ENCODE results near the gene GLIPR1L1.

GLIPR1L1 gene

DNA sequence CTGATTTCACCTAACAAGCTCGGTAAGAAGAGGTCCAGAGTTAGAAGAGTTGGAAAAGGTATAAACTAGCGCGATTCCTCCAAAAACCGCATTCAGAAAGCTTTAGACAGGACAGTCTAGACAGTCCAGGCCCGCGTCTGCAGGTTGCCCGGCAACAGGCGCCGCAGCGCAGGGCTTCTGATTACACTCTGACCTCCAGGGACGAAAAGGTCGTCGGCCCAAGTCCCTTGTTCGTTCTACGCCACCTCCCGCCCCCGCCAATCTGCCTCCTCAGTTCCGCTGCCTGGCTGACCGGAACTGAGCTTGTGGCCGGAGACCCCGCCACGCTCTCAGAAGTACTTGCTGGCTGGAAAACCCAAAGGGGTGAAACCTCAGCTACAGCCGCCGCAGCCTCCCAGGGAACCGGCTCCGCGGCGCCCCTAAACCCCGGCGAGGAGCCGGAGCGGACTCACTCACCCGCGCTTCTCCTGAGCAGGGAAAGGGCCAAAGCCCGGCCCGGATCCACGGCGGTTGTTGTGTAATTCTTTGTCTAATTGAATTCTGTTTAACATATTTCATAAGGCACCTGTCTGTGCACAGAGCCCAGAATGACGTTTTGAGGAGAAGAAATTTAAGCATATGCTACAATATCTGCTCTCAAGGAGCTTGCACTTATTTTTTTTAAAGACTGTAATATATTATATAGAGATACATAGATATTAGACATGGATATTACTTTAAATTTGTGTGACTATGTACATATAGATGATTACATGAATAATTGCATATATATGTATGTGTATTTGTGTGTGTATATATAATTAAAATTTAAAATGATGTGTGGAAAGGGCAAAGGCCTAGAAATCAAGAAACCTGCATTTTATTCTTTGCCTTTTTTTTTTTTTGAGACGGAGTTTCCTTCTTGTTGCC is 4.3 kb upstream of the GLIPR1L1 start, which contains the start of gene CAPS2 (continued):
- TF ChIP-seq ZNF394 (tag by site-specific recombination; IDR thresholded peaks at IDR 0.05; ENCODE audit: borderline replicate concordance) (peak; percentile 71), ZSCAN30 (tag by site-specific recombination; IDR thresholded peaks at IDR 0.05) (peak; percentile 74), BCL11B (tag by site-specific recombination; IDR thresholded peaks at IDR 0.05; ENCODE audit: low read depth) (peak; percentile 94), GLIS2 (tag by site-specific recombination; IDR thresholded peaks at IDR 0.05) (peak; percentile 88), ZNF2 (tag by site-specific recombination; IDR thresholded peaks at IDR 0.05) (peak; percentile 83), IKZF3 (tag by site-specific recombination; IDR thresholded peaks at IDR 0.05) (peak; percentile 14; the same call in 1 of the 2 replicates), INSM2 (tag by site-specific recombination; IDR thresholded peaks at IDR 0.05) (peak; percentile 48; the same call in 1 of the 2 replicates), ZNF501 (tag by site-specific recombination; IDR thresholded peaks at IDR 0.05) (peak; percentile 64; the same call in 1 of the 2 replicates), ZBTB7A (tag by site-specific recombination; IDR thresholded peaks at IDR 0.05; ENCODE audit: low read depth) (no peak), ZNF202 (tag by site-specific recombination; IDR thresholded peaks at IDR 0.05; ENCODE audit: borderline replicate concordance) (no peak), TSHZ1 (tag by site-specific recombination; IDR thresholded peaks at IDR 0.05; ENCODE audit: borderline replicate concordance) (no peak), ZNF518A (tag by site-specific recombination; conservative IDR thresholded peaks at IDR 0.05; ENCODE audit: low read depth) (peak; percentile 53; the same call in 1 of the 2 replicates), YY1 (tag by site-specific recombination; IDR thresholded peaks at IDR 0.05) (peak; percentile 61; the same call in 1 of the 2 replicates), ZNF558 (tag by site-specific recombination; IDR thresholded peaks at IDR 0.05) (peak; percentile 40; the same call in 1 of the 2 replicates), ZFHX2 (tag by site-specific recombination; conservative IDR thresholded peaks at IDR 0.05) (0 out of 2 replicates have a peak, but pooled peaks have one; percentile 15), ZNF391 (tag by site-specific recombination; IDR thresholded peaks at IDR 0.05; ENCODE audit: borderline replicate concordance, low read depth) (0 out of 2 replicates have a peak, but pooled peaks have one; percentile 36), ZIC2 (tag by site-specific recombination; IDR thresholded peaks at IDR 0.05) (0 out of 2 replicates have a peak, but pooled peaks have one; percentile 22), ZBTB44 (tag by site-specific recombination; IDR thresholded peaks at IDR 0.05) (peak; percentile 45; the same call in 1 of the 2 replicates), GLIS1 (tag by site-specific recombination; IDR thresholded peaks at IDR 0.05) (peak; percentile 60; the same call in 1 of the 2 replicates), ZNF654 (tag by site-specific recombination; IDR thresholded peaks at IDR 0.05; ENCODE audit: low read depth) (no peak)
- TF ChIP-seq, protein P1, sequence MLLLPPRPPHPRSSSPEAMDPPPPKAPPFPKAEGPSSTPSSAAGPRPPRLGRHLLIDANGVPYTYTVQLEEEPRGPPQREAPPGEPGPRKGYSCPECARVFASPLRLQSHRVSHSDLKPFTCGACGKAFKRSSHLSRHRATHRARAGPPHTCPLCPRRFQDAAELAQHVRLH (tag by site-specific recombination; IDR thresholded peaks at IDR 0.05) = peak; percentile 51; the same call in 1 of the 2 replicates
- TF ChIP-seq, protein P2, sequence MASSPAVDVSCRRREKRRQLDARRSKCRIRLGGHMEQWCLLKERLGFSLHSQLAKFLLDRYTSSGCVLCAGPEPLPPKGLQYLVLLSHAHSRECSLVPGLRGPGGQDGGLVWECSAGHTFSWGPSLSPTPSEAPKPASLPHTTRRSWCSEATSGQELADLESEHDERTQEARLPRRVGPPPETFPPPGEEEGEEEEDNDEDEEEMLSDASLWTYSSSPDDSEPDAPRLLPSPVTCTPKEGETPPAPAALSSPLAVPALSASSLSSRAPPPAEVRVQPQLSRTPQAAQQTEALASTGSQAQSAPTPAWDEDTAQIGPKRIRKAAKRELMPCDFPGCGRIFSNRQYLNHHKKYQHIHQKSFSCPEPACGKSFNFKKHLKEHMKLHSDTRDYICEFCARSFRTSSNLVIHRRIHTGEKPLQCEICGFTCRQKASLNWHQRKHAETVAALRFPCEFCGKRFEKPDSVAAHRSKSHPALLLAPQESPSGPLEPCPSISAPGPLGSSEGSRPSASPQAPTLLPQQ (tag by site-specific recombination; IDR thresholded peaks at IDR 0.05) = peak; percentile 68; the same call in 1 of the 2 replicates
